H9 (cell line): Measurements from ENCODE around the gene STAMBP. TPM values are rescaled to one million over a fixed set of nuclear protein-coding genes. Genes with fewer than 3 reads are reported as not detected.

ENCODE experiments used
- DNase-seq: peaks from one replicate; pipeline ENCODE4 v3.0.0-alpha.2; 2017
- H2AFZ ChIP-seq: one replicate; pipeline ENCODE4 v1.6.1; 2013; ENCODE audit warnings: mild to moderate bottlenecking, low read length, control low read depth, moderate library complexity
- H2AK5ac ChIP-seq: 2 replicates; pipeline ENCODE4 v1.6.1; 2013; ENCODE audit warnings: low read length, control low read depth, mixed read lengths; ENCODE audit not compliant: insufficient read length
- H2BK120ac ChIP-seq: one replicate; pipeline ENCODE4 v1.6.1; 2013; ENCODE audit warnings: low read depth, mild to moderate bottlenecking, low read length, control low read depth, inconsistent platforms; ENCODE audit not compliant: poor library complexity, severe bottlenecking
- H2BK12ac ChIP-seq: 2 replicates; pipeline ENCODE4 v1.6.1; 2013; ENCODE audit warnings: low read length, control low read depth, mixed read lengths, low read depth; ENCODE audit not compliant: insufficient read length
- H2BK15ac ChIP-seq: 2 replicates; pipeline ENCODE4 v1.6.1; 2013; ENCODE audit warnings: low read depth, low read length, control low read depth
- H2BK20ac ChIP-seq: one replicate; pipeline ENCODE4 v1.6.1; 2013; ENCODE audit warnings: low read depth, mild to moderate bottlenecking, low read length, control low read depth, inconsistent platforms; ENCODE audit not compliant: poor library complexity, severe bottlenecking
- H2BK5ac ChIP-seq: 2 replicates; pipeline ENCODE4 v1.6.1; 2013; ENCODE audit warnings: low read length, control low read depth, mixed read lengths; ENCODE audit not compliant: insufficient read length
- H3K14ac ChIP-seq: 2 replicates; pipeline ENCODE4 v1.6.1; 2013; ENCODE audit warnings: low read length, control low read depth; ENCODE audit not compliant: insufficient read depth
- H3K18ac ChIP-seq: 2 replicates; pipeline ENCODE4 v1.6.1; 2013; ENCODE audit warnings: low read depth, mild to moderate bottlenecking, mixed read lengths, low read length, control low read depth; ENCODE audit not compliant: insufficient read length
- H3K23ac ChIP-seq: 2 replicates; pipeline ENCODE4 v1.6.1; 2013; ENCODE audit warnings: low read length, control low read depth, mixed read lengths, low read depth; ENCODE audit not compliant: insufficient read length
- H3K23me2 ChIP-seq: 2 replicates; pipeline ENCODE4 v1.6.1; 2013; ENCODE audit warnings: low read depth, mild to moderate bottlenecking, mixed read lengths, low read length, control low read depth; ENCODE audit not compliant: insufficient read length, poor library complexity, severe bottlenecking
- H3K27ac ChIP-seq: 2 replicates; pipeline ENCODE4 v1.5.1; 2013; ENCODE audit warnings: low read length, control low read depth, mixed read lengths, low read depth; ENCODE audit not compliant: insufficient read length
- H3K27me3 ChIP-seq: 2 replicates; pipeline ENCODE4 v1.6.1; 2013; ENCODE audit warnings: low read length, control low read depth, inconsistent platforms; ENCODE audit not compliant: insufficient read depth
- H3K4ac ChIP-seq: 2 replicates; pipeline ENCODE4 v1.6.1; 2013; ENCODE audit warnings: low read depth, mild to moderate bottlenecking, control low read depth, inconsistent platforms, low read length, moderate library complexity
- H3K4me1 ChIP-seq: 2 replicates; pipeline ENCODE4 v1.6.1; 2013; ENCODE audit warnings: low read length, control low read depth, inconsistent platforms; ENCODE audit not compliant: insufficient read depth
- H3K4me2 ChIP-seq: 2 replicates; pipeline ENCODE4 v1.6.1; 2013; ENCODE audit warnings: low read length, control low read depth, mixed read lengths; ENCODE audit not compliant: insufficient read length, insufficient read depth
- H3K56ac ChIP-seq: 2 replicates; pipeline ENCODE4 v1.6.1; 2013; ENCODE audit warnings: low read depth, mild to moderate bottlenecking, mixed read lengths, low read length, control low read depth; ENCODE audit not compliant: insufficient read length
- H3K79me1 ChIP-seq: 2 replicates; pipeline ENCODE4 v1.6.1; 2013; ENCODE audit warnings: low read depth, mild to moderate bottlenecking, moderate library complexity, low read length, control low read depth, inconsistent platforms; ENCODE audit not compliant: insufficient read depth, poor library complexity, severe bottlenecking
- H3K79me2 ChIP-seq: 2 replicates; pipeline ENCODE4 v1.6.1; 2013; ENCODE audit warnings: low read length, control low read depth, inconsistent platforms; ENCODE audit not compliant: insufficient read depth
- H3K9ac ChIP-seq: 2 replicates; pipeline ENCODE4 v1.6.1; 2013; ENCODE audit warnings: low read length, control low read depth, mixed read lengths; ENCODE audit not compliant: insufficient read length; ENCODE audit errors: extremely low read depth
- H3K9me3 ChIP-seq: one replicate; pipeline ENCODE4 v1.6.1; 2013; ENCODE audit warnings: low read depth, low read length, inconsistent platforms; ENCODE audit not compliant: control insufficient read depth
- H3T11ph ChIP-seq: one replicate; pipeline ENCODE4 v1.6.1; 2013; ENCODE audit warnings: mild to moderate bottlenecking, low read length, control low read depth, inconsistent platforms
- H4K20me1 ChIP-seq: one replicate; pipeline ENCODE4 v1.6.1; 2013; ENCODE audit not compliant: control insufficient read depth, insufficient read length, insufficient read depth
- H4K5ac ChIP-seq: 2 replicates; pipeline ENCODE4 v1.6.1; 2013; ENCODE audit warnings: low read depth, mild to moderate bottlenecking, mixed read lengths, low read length, control low read depth; ENCODE audit not compliant: insufficient read length
- H4K8ac ChIP-seq: replicated peaks from 2 replicates; pipeline ENCODE4 v1.6.1; 2013; ENCODE audit warnings: low read length, control low read depth, mixed read lengths, low read depth; ENCODE audit not compliant: insufficient read length
- H4K91ac ChIP-seq: 2 replicates; pipeline ENCODE4 v1.6.1; 2013; ENCODE audit warnings: low read depth, mild to moderate bottlenecking, moderate library complexity, mixed read lengths, low read length, control low read depth; ENCODE audit not compliant: insufficient read length
- H3K27ac Mint-ChIP-seq, 3 experiments: 2 replicates in 2 of 3; 3 replicates in 1 of 3; pipeline ENCODE4 v1.8.0; 2020 to 2021; ENCODE audit warnings: mixed read lengths in 3 of 3, mild to moderate bottlenecking in 1 of 3, moderate library complexity in 1 of 3
- H3K27me3 Mint-ChIP-seq: 2 replicates; pipeline ENCODE4 v1.8.0; 2021; ENCODE audit warnings: low read depth, mild to moderate bottlenecking, moderate library complexity, mixed read lengths
- H3K36me3 Mint-ChIP-seq, 3 experiments: 2 replicates in 2 of 3; 3 replicates in 1 of 3; pipeline ENCODE4 v1.8.0; 2020 to 2021; ENCODE audit warnings: low read depth in 3 of 3, mixed read lengths in 3 of 3; ENCODE audit not compliant: insufficient read depth in 1 of 3
- H3K4me1 Mint-ChIP-seq, 2 experiments: 2 replicates each; pipeline ENCODE4 v1.8.0; 2020; ENCODE audit warnings: mixed read lengths in 2 of 2
- H3K4me3 Mint-ChIP-seq, 2 experiments: 2 replicates in 1 of 2; 3 replicates in 1 of 2; pipeline ENCODE4 v1.8.0; 2020 to 2021; ENCODE audit warnings: mild to moderate bottlenecking in 2 of 2, mixed read lengths in 2 of 2, moderate library complexity in 1 of 2
- H3K9me3 Mint-ChIP-seq, 2 experiments: 2 replicates in 1 of 2; 3 replicates in 1 of 2; pipeline ENCODE4 v1.8.0; 2020; ENCODE audit warnings: mild to moderate bottlenecking in 2 of 2, mixed read lengths in 2 of 2, moderate library complexity in 1 of 2
- CTCF ChIP-seq: fragments of 200-600 bp; sonication (generic); conservative IDR thresholded peaks from 3 replicates; pipeline ENCODE4 v1.8.0; 2021; ENCODE audit warnings: antibody characterized with exemption, mild to moderate bottlenecking
- WGBS: extraction: QIAGEN DNeasy Blood & Tissue Kit; methylation state at CpG from one replicate; pipeline ENCODE4 v1.1.7; 2013; ENCODE audit warnings: missing lambda C conversion rate, low lambda C conversion rate, mixed read lengths; ENCODE audit not compliant: insufficient read length; ENCODE audit errors: extremely low coverage; 5-methylcytosine and 5-hydroxymethylcytosine counted together
- total RNA-seq: library from RNA; stranded (reverse); gene quantifications from 2 replicates; pipeline ENCODE4 v1.2.1, GENCODE V29; 2021

Gene STAMBP
- total RNA-seq, 1 experiment from 2014 or later = 45.5 TPM

- Histone ChIP-seq H3K4me1 (no peaks in the 10 kb centered on the region), H2BK12ac (no peak overlapping the region), H3K27ac (no peak overlapping the region), H2BK120ac (no peak overlapping the region), H3K9me3 (no peaks in the 10 kb centered on the region), H4K91ac (no peak overlapping the region), H3K4ac (no peak overlapping the region), H3K79me1 (no peaks in the 10 kb centered on the region), H2BK20ac (no peak overlapping the region), H3K14ac (no peak overlapping the region), H3K79me2 (no peaks in the 10 kb centered on the region), H3K56ac (no peak overlapping the region), H3K9ac (no peak overlapping the region), H3K4me2 (no peak overlapping the region), H3K27me3 (no peaks in the 10 kb centered on the region), H4K5ac (no peak overlapping the region), H3K23me2 (no peaks in the 10 kb centered on the region), H3K23ac (no peak overlapping the region), H2AFZ (no peak overlapping the region), H2BK5ac (no peak overlapping the region), H3T11ph (no peak overlapping the region), H2AK5ac (no peak overlapping the region), H2BK15ac (no peak overlapping the region), H4K20me1 (no peaks in the 10 kb centered on the region), H3K18ac (no peak overlapping the region), H4K8ac (no peak overlapping the region)
- TF ChIP-seq CTCF = no peak
- Mint-ChIP-seq H3K4me3 (no peak overlapping the region), H3K4me1 (no peaks in the 10 kb centered on the region), H3K9me3 (no peaks in the 10 kb centered on the region), H3K27me3 (no peaks in the 10 kb centered on the region), H3K36me3 (peaks cover 28 to 58% (median 49%) of the 10 kb centered on the region in 3 experiments; a peak in 6 of 7 replicates), H3K27ac (no peak overlapping the region)
- no CpG with 5 or more reads among the region's 2 CpGs for WGBS
- no peak for DNase-seq
Measured at GRCh38 chr2:73855526-73855925, 26.8 kb downstream of the STAMBP start.
